Raji (cell line): ENCODE results near the gene RARRES2.
A peak's percentile ranks its signal among the peaks of the same experiment; 100 is the strongest.

Experiments
- POLR2A ChIP-seq: IDR thresholded peaks from 2 replicates; pipeline ENCODE4 v1.6.1; 2011; ENCODE audit warnings: low read depth, low read length, control low read depth; ENCODE audit not compliant: insufficient read depth

Gene RARRES2

DNA sequence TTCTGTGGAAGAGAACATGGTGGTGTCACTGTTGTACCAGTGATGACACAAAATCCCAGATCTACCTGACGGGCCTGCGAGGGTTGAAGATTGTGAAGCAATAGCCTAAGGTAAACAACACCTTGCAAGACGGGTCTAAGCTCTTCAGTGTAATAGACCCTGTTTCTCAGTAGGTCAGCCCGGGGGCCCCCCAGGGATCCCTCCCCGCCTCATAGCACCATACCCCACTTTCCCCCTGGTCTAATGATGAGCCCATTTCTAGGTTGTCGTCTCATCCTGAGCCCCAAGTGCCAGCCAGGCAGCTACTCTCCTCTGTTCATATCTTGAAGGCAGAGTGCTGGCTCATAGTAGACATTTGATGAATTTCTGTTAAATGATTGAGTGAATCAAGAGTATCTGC, 15.5 kb downstream of the RARRES2 start:
- TF ChIP-seq POLR2A: no peak

DNA sequence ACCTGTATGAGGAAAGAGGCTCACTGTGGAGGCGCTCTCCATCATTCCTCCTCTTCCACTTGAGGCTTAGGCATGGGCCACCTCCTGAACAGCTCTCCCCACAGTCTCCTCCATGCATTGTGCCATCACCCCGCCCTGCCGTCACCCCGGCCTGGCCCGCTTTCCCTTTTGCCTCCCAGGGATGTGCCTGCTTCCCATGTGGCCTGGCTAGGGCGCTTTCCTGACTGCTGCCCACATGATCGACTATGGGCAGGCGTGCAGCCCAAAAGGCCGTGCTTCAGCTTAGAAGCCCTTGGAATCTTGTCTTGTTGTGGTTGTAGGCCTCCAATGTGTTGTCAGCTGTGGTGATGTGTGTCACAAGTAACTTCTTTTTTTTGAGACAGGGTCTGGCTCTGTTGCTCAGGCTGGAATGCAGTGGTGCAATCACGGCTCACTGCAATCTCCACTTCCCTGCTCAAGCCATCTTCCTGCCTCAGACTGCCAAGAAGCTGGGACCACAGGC, 16.3 kb downstream of the RARRES2 start:
- TF ChIP-seq POLR2A: no peak

DNA sequence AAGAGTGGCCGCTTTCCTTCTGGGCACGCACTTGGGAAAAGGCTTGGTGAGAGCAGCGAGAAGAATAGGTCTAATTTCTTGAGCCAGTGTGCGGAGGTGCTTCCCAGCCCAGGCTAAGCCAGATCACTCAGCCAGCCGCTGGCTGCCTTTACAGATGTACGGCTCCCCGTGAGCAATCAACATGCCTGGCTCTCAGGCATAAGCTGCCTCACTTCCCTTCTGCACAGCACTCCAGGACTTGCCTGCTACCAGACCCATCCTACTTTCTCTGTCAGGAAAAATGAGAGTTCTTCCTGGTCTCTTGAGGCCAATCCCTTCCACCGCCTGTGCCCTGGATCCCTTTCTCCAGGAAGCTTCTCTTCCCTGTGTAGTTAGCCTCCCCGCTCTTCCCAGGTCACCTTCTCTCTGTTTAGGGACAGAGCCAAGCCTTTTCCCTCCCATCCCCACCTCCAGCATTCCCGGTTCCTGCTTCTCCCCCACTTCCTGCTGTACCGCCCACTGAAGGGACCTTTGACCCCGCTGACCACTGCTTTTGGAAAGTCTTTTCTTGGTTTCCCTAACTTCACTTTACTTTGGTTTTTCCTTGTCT, 17.0 kb downstream of the RARRES2 start:
- no peak for TF ChIP-seq POLR2A

DNA sequence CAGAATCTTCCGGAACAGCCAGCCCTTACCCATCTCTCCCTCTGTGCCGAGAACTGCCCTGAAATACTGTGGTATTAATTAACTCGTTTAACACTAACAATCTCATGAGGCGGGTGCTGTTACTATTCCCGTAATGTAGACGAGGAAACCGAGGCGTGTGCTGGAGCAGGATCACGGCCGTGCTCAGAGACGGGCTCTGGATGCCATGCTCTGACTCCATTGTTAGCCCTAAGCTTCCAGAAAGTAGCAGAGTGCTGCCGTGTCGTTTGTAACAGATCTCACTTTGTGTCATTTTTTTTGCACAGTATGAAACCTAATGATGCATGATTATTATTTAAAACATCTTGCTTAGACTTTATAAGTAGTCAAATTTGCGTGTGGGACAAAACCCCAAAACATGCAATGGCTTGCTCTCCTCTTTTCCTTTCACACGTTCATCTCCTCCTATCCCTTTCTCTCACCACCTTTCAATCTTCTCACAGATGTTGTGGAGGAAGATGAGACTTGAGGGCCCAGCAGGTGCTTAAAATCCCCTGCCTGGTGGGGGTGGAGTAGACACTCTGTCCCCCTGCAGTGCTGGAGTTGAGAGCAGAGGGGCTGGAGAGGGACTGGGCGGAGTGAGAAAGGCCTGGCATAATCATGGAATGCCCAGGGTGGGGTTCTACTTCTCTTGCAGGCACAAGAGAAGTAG, 17.6 kb downstream of the RARRES2 start:
- no peak; the same call in 1 of the 2 replicates for TF ChIP-seq POLR2A

DNA sequence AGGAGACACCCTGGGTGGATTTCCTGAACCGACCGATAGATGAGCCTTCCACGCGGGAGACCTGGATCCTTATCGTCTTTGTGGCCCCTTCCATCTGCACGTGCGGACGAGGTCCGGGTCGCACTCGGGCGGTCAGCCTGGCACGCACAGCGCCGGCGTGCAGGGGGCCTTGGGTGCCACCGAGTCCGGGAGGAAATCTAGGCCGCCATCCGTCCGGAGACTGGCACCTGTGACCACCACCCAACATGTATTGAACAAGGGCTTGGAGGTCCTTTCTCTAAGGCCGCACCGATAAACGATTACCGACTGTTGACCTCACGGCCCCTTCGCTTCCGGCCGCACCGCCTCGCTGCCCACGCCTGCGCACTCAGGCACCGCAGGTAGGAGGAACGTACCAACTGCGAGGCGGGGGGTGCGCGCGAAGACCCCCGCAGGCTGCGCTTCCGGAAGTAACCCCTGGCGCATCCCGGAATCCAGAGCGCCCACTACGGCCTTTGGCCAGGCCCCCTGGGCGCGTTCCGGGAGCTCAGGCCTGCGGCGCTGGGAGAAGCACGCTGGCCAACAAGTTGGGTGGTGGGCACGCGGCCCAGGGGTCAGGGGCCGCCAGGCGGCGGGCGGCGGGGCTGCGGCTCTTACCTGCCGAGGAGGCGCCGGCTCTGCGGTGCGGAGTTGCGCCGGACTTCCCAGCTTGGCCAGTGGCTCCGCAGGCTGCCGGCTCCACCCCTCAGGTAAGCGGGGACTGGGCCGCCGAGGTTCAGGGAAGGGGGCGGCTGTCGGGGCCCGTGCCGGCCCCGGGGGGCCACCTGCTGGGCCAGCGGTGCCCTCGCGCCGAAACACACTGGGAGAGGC, 18.4 kb downstream of the RARRES2 start, which contains the start of the genes ACTR3C and LRRC61:
ACTR3C (minus strand) TSS at position 713 of the 849 bp plus-strand sequence. CDS start 28,249 bp downstream, outside the sequence.
LRRC61 (plus strand) TSS at position 523 of the 849 bp plus-strand sequence. CDS start 13,507 bp downstream, outside the sequence.
- peak; percentile 81 for TF ChIP-seq POLR2A

DNA sequence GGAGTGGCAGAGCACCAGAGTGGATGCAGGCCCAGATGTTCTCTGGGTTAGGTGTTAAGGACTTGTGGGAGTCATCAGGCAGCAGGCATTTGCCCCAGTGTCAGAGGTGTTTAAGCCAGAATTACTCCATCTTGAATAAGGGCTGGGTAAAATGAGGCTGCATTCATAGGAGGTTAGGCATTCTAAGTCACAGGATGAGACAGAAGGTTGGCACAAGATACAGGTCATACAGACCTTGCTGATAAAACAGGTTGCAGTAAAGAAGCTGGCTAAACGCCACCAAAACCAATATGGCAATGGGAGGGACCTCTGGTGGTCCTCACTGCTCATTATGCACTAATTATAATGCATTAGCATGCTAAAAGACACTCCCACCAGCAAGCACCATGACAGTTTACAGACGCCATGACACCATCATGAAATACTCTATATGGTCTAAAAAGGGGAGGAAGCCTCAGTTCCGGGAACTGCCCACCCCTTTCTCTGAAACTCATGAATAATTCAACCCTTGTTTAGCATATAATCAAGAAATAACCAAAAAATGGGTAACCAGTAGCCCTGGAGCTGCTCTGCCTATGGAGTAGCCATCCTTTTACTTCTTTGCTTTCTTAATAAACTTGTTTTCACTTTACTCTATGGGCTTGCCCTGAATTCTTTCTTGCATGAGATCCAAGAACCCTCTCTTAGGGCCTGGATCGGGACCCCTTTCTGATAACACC, 19.2 kb downstream of the RARRES2 start:
- no peak; the same call in 1 of the 2 replicates for TF ChIP-seq POLR2A

DNA sequence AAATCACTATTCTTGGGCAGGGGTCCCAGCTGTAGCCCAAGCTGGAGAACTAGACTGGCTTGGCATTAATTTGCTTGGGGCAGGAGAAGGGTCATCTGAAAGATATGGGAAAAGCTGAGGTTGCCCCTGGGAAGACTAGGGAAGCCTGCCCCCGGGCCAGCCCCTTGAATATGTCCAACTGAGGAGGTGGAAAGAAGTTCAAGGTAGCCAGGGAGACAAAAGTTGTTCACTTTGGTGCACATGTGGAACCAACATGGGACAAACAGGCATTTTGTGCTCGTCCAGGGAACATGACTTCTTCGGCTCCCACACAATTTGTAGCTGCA, 19.7 kb downstream of the RARRES2 start:
- no peak for TF ChIP-seq POLR2A

DNA sequence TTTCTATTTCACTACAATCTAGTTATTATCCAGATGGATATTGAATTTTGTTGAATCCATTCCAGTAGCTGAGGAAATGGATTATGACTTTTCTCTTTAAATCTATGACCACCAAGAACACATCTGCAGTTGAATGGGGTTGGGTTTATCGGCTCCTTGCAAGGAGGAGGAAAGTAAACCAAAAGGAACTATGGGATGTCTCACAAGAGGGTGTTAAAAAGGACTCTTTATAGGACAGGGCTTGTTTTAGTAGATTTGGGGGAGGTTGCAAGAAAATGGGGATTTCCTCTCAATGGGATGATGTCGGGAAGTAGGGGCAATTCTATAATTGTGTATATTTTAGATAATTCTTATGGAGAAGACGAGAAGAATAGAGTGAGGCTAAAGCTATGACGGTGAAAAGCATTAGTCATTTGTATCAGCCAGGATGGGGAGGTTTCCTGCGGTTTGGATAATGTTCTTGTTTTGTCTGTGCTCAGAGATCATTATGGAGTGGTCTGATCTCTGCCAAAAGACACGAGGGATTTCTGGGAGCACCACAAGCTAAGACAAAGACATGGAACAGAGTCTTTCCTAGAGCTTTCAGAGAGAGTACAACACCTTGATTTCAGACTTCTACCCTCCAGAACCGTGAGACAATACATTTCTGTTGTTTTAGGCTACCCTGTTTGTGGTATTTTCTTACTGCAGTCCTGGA, 23.5 kb downstream of the RARRES2 start:
- no peak for TF ChIP-seq POLR2A

DNA sequence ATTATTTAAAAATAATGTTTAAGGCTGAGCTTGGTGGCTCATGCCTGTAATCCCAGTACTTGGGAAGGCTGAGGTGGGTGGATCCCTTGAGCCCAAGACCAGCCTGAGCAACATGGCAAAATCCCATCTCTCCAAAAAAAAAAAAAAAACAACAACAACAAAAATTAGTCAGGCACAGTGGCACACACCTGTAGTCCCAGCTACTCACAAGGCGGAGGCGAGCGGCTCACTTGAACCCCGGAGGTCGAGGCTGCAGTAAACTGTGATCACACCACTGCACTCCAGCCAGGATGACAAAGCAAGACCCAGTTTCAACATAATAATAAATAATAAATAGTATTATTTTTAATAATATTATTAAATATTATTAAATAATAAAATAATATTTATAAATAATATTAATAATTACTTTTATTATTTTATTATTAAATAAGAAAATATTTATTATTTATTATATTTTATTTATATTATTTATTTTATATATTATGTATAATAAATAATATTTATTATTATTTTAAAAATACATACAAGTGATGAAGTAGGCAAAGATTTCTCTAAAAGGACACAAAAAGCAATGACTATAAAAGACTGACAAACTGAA, 26.7 kb downstream of the RARRES2 start:
- no peak for TF ChIP-seq POLR2A

DNA sequence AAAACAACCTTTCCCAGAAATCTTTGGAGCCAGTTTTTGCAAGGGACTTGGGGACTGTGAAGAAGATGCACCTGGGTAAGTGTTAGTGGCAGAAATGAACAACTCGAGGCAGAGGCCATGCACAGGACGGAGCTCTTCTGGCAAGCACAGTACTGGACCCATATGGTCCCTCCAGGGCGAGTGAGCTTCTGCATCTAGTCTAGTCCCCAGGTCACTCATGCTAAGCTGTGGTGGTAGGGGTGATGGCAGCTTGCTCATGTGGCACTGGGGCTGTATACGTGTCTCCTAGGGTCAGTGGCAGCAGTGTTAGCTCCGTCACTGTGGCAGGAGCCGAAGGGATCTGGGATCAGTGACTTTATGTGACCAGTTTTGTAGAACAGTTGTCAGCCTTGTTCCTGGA, 27.6 kb downstream of the RARRES2 start:
- TF ChIP-seq POLR2A: no peak

DNA sequence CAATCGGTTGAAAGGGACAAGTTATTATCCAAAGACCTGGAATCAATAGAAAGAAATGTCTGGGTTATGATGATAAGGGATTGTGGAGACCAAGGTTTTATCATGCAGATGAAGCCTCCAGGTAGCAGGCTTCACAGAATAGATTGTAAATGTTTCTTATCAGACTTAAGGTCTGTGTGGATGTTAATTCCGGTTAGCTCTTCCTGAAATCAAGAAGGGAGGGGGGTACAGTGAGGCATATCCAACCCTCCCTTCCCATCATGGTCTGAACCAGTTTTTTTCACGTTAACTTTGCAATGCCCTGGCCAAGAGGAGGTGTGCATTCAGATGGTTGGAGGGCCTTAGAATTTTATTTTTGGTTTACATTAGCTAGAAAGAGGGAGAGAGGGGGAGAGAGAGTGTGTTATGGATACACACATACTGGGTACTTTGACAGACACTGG, 28.0 kb downstream of the RARRES2 start:
- no peak for TF ChIP-seq POLR2A

DNA sequence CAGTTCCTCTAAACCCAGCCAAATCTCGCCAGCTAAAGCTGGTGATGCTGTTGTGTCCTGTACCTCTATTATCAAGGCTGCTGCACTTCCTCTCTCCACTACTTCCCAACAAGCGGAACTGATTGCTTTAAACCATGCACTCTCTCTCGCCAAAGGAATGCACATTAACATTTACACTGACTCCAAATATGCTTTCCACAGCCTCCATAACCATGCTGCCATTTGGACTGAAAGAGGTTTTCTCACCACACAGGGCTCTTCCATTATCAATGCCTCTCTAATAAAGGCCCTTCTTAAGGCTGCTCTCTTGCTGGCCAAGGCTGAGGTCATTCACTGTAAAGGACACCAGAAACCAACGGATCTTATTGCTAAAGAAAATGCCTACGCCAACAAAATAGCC, 29.7 kb downstream of the RARRES2 start:
- no peak for TF ChIP-seq POLR2A

DNA sequence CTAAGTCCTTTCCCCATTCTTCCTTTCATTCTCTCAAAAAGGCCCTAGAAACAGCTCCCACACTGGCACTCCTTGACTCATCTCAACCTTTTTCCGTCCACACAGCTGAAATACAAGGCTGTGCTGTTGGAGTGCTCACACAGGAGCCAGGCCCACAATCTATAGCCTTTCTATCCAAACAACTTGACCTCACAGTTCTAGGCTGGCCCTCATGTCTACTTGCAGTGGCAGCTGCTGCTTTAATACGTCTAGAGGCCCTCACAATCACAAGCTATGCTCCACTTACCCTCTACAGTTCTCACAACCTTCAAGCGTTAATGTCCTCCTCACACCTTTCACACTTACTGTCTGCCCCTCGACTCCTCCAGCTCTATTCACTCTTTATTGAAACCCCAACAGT, 30.3 kb downstream of the RARRES2 start:
- TF ChIP-seq POLR2A: no peak

DNA sequence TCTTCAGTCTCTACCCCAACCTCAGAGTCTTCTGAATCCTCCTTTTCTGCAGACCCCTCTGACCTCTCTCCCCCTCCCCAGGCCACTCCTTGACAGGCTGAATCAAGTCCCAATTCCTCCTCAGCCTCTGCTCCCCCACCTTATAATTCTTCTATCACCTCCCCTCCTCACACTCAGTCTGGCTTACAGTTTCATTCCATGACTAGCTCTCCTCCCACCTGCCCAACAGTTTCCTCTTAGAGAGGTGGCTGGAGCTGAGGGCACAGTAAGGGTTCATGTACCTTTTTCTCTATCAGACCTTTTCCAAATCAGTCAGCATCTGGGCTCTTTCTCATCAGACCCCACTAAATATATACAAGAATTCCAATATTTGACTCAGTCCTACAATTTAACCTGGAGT, 32.9 kb downstream of the RARRES2 start:
- TF ChIP-seq POLR2A: no peak
